ENCODE measurements around the gene TBC1D28. TPM values are rescaled to one million over a fixed set of nuclear protein-coding genes. Genes with fewer than 3 reads are reported as not detected.
"Not testable (repeated sequence)": the region's sequence is repeated elsewhere in the genome, so short reads cannot be mapped to it uniquely, and the experiment has no call there.

Gene TBC1D28
- total RNA-seq, 1 donor from 2014 or later: not detected

DNA sequence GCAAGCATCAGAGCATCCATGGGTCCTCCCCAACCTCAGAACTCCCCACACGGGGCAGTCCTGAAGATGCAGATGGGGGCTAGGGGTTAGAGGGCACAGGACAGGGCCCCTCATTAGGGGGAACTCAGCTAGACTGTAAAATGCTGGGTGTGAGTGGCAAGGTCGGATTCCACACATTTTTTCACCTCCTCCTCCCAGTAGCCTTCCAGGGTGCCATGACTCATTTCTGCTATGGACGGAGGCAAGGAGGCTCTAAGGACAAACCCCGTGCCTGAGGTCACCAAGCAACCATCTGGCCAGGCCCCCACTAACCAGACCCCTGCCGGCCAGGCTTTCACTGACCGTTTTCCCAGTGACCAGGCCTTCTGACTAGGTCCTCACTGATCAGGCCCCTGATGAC, 1.1 kb downstream of the TBC1D28 start:
- H3K27ac Mint-ChIP-seq (ENCODE audit: unreplicated experiment); H3K4me3 Mint-ChIP-seq (ENCODE audit: unreplicated experiment); H3K27me3 Mint-ChIP-seq (ENCODE audit: unreplicated experiment); H3K9me3 Mint-ChIP-seq (ENCODE audit: unreplicated experiment); H3K36me3 Mint-ChIP-seq (ENCODE audit: low read depth, unreplicated experiment); DNase-seq (ENCODE audit: low spot score); H3K4me1 Mint-ChIP-seq (ENCODE audit: unreplicated experiment): not testable (repeated sequence)

DNA sequence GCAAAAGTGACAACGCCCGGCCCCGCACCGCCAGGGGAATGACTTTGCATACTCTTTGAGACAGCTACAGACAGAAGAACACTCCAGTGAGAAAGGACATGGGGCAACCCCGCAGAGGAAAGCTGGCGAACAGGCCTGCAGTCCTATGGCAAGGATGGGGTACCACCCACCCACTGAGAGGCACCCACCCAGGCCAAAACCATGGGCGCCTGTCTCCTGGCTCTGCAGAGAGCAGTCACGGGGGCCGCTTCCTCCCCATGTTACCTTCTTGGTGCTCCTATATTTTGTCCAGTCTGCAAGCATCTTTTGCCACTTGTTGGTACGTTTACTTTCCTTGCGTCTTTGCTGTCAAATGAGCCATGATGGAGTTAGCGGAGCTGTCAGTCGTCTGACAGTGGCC, 5.8 kb downstream of the TBC1D28 start:
- not testable (repeated sequence) for DNase-seq (ENCODE audit: low spot score); H3K4me1 Mint-ChIP-seq (ENCODE audit: unreplicated experiment); H3K9me3 Mint-ChIP-seq (ENCODE audit: unreplicated experiment); H3K27me3 Mint-ChIP-seq (ENCODE audit: unreplicated experiment); H3K27ac Mint-ChIP-seq (ENCODE audit: unreplicated experiment); H3K36me3 Mint-ChIP-seq (ENCODE audit: low read depth, unreplicated experiment); H3K4me3 Mint-ChIP-seq (ENCODE audit: unreplicated experiment)

DNA sequence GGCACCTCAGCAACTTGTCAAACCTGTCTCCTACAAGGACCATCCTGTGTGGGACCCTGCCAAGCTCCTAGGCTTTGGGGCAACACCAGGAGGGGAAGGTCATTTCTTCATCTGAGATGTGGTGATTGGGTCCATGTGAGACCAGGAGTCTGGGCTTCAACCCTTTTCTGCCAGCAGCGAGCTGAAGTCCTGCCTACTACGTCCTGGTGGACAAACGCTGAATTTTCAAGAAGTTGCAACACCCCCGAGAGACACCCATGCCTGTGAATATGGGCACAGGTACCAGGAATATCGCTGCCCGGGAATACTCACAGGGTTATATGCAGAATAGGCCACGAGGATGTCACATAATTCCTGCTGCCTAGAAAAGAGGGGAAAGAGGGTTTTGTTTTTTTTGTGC, 8.0 kb downstream of the TBC1D28 start:
- H3K9me3 Mint-ChIP-seq (ENCODE audit: unreplicated experiment); H3K4me1 Mint-ChIP-seq (ENCODE audit: unreplicated experiment); H3K27ac Mint-ChIP-seq (ENCODE audit: unreplicated experiment); H3K27me3 Mint-ChIP-seq (ENCODE audit: unreplicated experiment); H3K4me3 Mint-ChIP-seq (ENCODE audit: unreplicated experiment); H3K36me3 Mint-ChIP-seq (ENCODE audit: low read depth, unreplicated experiment); DNase-seq (ENCODE audit: low spot score): not testable (repeated sequence)

DNA sequence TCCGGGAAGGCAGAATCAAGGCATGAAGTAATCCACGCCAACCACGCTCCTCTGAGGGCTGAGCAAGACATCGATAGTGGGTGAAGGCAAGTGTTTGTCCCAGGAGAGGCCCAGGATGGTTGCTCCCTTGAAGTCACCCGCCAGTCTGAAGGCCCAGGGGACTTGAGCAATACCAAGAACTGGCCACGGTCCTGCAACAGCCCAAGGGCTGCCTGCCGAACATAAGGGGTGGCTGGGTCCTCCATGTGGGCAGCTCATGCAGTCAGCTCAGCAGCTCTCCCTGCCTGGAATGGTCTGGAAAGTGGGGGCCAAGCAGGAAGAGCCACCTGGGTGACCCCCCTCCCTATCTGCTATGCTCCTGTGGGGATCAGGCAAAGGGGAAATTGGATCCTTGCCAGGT, 8.4 kb downstream of the TBC1D28 start:
- DNase-seq (ENCODE audit: low spot score); H3K27me3 Mint-ChIP-seq (ENCODE audit: unreplicated experiment); H3K27ac Mint-ChIP-seq (ENCODE audit: unreplicated experiment); H3K9me3 Mint-ChIP-seq (ENCODE audit: unreplicated experiment); H3K4me1 Mint-ChIP-seq (ENCODE audit: unreplicated experiment); H3K4me3 Mint-ChIP-seq (ENCODE audit: unreplicated experiment); H3K36me3 Mint-ChIP-seq (ENCODE audit: low read depth, unreplicated experiment): not testable (repeated sequence)

DNA sequence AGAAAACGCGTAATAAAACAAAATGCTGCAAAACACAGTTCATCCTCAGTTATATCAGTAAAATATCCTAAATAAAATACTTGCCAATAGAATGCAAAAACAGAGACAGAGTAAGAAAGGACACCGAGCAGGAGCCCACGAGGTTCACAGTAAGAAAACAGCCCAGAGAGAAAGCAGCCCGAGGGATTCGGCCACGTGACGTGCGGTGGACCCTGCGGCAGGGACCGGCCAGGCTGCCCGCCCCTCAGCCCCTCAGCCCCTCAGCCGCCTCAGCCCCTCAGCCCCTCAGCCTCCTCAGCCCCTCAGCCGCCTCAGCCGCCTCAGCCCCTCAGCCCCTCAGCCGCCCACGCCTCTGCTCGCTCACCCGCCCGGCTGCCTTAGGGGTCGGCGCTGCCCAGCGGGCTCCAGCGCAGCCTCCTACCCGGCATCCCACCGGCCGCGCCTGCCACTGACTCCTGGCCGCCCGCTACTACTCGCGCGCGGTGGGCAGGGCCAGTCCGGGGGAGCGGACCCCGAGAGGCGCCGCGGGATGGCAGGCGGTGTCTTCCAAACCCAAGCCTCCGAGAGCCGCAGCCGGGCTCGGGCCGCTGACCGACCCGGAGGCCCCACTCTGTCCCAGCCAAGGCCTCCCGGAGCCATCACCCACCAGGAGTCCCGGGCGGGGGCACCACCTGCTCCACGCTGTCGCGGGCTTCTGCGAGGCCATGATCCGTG, 9.5 kb downstream of the TBC1D28 start:
- H3K4me3 Mint-ChIP-seq (ENCODE audit: unreplicated experiment); H3K27ac Mint-ChIP-seq (ENCODE audit: unreplicated experiment); H3K9me3 Mint-ChIP-seq (ENCODE audit: unreplicated experiment); DNase-seq (ENCODE audit: low spot score); H3K4me1 Mint-ChIP-seq (ENCODE audit: unreplicated experiment); H3K36me3 Mint-ChIP-seq (ENCODE audit: low read depth, unreplicated experiment); H3K27me3 Mint-ChIP-seq (ENCODE audit: unreplicated experiment): not testable (repeated sequence)

DNA sequence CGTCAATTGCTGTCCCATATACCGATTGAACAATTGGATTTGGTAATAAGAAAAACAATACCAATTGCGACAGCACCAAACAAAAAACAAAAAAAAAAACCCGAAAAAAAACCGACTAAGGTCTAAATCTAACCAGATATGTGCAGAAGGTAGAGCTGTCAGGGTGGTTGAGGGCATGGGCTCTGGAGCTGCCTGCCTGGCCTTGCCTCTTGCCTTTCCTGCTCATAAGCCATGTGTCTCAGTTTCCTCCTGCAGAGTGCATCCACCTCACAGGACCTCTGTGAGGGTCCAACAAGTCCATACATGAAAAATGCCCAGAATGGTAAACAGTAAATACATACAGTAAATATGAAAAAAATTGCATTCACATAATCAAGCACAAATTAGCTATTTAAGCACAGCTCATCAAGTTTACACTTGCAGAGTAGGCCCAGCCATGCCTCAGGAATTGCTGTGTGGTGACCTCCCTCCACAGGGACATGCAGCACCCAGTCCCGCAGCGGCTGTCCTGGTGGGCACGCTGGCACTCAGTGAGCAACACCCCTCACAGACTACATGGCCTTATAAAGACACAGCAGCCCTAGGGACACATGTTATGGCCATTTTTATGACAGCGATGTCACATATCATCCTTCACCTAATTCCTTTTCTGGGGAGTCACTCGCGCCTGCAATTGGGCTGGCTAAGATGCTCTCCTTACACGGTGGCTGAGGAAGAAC, 17.9 kb downstream of the TBC1D28 start:
- no peak for TF ChIP-seq CTCF (IDR thresholded peaks at IDR 0.05; ENCODE audit: unreplicated experiment)
- DNase-seq (ENCODE audit: low spot score): no peak
- Mint-ChIP-seq H3K4me1 (ENCODE audit: unreplicated experiment) (no peaks in the 10 kb centered on the region), H3K27ac (ENCODE audit: unreplicated experiment) (no peak overlapping the region), H3K36me3 (ENCODE audit: low read depth, unreplicated experiment) (no peaks in the 10 kb centered on the region), H3K27me3 (ENCODE audit: unreplicated experiment) (no peaks in the 10 kb centered on the region), H3K9me3 (ENCODE audit: unreplicated experiment) (no peaks in the 10 kb centered on the region), H3K4me3 (ENCODE audit: unreplicated experiment) (no peak overlapping the region)

GRCh38 chr17:18625509-18626104, 18.6 kb downstream of the TBC1D28 start:
- H3K9me3 Mint-ChIP-seq (ENCODE audit: unreplicated experiment): not testable (repeated sequence)

DNA sequence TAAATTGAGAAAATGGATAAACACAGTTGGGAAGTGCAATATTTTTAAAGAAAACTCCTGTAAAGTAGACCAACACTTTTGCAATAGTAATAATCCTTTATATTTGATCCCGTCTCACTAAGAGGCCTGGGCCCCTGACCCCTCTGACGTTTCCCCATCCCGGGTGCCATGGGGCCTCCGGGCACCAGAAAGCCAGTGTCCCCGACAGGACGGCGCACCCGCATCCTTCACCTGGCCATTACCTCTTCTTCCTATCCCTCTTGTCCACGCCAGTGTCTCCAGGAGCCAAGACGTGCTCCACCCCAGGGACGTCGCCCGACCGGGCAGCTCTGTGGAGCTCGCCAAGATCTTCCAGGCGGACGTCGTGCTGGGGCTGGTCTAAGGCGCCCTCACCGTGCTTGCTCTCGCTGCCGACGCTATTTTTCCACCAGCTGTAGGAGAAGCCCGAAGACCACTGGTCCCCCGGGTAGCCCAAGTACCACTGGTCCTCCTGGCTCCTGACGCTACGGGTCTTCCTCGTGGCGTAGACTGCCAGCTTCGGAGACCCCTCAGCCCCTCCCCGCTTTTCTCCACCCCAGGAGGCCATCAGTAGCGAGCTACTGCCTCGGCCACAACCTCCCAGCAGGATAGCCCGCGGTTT, 19.2 kb downstream of the TBC1D28 start:
- not testable (repeated sequence) for H3K27ac Mint-ChIP-seq (ENCODE audit: unreplicated experiment); DNase-seq (ENCODE audit: low spot score); H3K36me3 Mint-ChIP-seq (ENCODE audit: low read depth, unreplicated experiment); H3K4me1 Mint-ChIP-seq (ENCODE audit: unreplicated experiment); H3K9me3 Mint-ChIP-seq (ENCODE audit: unreplicated experiment); H3K27me3 Mint-ChIP-seq (ENCODE audit: unreplicated experiment); H3K4me3 Mint-ChIP-seq (ENCODE audit: unreplicated experiment)

More at GRCh38 chr17:18625509-18626104, 18.6 kb downstream of the TBC1D28 start:
- TF ChIP-seq CTCF (IDR thresholded peaks at IDR 0.05; ENCODE audit: unreplicated experiment): peak; percentile 99
- not testable (repeated sequence) for H3K27ac Mint-ChIP-seq (ENCODE audit: unreplicated experiment); H3K4me1 Mint-ChIP-seq (ENCODE audit: unreplicated experiment); H3K36me3 Mint-ChIP-seq (ENCODE audit: low read depth, unreplicated experiment); H3K4me3 Mint-ChIP-seq (ENCODE audit: unreplicated experiment); H3K27me3 Mint-ChIP-seq (ENCODE audit: unreplicated experiment)
- peak; percentile 66 for DNase-seq (ENCODE audit: low spot score)

DNA sequence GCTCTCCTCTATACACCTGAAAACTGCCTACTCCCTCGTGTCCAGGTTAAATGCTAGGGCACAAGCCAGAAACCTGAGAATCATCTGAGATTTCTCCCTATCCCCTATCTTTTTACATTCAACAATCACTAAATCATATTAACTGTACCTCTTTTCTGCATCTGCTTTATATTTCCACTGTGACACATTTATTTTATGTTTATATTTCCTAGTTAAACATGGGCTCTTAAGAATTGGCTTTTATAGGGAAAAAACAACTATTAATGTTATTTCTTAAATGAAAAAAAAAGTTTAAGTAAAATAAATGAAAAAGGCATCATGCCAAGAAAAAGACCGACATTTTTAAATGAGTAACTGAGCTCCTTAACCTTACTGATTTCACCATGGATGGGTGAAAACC, 26.6 kb downstream of the TBC1D28 start:
- not testable (repeated sequence) for H3K27ac Mint-ChIP-seq (ENCODE audit: unreplicated experiment); H3K27me3 Mint-ChIP-seq (ENCODE audit: unreplicated experiment); H3K9me3 Mint-ChIP-seq (ENCODE audit: unreplicated experiment); H3K4me1 Mint-ChIP-seq (ENCODE audit: unreplicated experiment); H3K36me3 Mint-ChIP-seq (ENCODE audit: low read depth, unreplicated experiment); H3K4me3 Mint-ChIP-seq (ENCODE audit: unreplicated experiment); DNase-seq (ENCODE audit: low spot score)

DNA sequence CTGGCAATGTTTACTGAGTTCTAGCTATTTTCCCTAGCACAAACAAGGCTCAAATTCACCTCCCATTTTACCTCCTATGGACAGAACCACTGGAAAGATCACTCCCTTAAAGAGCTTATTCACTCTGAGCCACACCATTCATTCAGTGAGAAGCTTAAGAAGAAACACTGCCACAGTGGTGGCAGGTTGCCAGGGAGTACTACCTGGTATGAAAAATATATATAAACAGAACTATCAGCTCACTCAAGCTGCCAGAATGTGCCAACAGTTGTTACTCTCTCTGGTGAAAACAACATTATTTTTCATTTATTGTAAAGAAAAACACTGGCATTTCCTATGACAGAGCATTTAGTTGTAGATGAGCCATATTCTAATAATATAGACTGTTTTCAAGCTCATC, 31.2 kb downstream of the TBC1D28 start:
- not testable (repeated sequence) for H3K27ac Mint-ChIP-seq (ENCODE audit: unreplicated experiment); H3K4me3 Mint-ChIP-seq (ENCODE audit: unreplicated experiment); H3K27me3 Mint-ChIP-seq (ENCODE audit: unreplicated experiment); H3K36me3 Mint-ChIP-seq (ENCODE audit: low read depth, unreplicated experiment); DNase-seq (ENCODE audit: low spot score); H3K4me1 Mint-ChIP-seq (ENCODE audit: unreplicated experiment); H3K9me3 Mint-ChIP-seq (ENCODE audit: unreplicated experiment)

Data from endothelial cell (in vitro differentiated cells).